ENCODE data around the gene ALDH16A1.
A peak's percentile ranks its signal among the peaks of the same experiment; 100 is the strongest.

The ALDH16A1 gene

GRCh38 chr19:49435670-49436069 is 17.4 kb upstream of the ALDH16A1 start:
- Histone ChIP-seq H3K9me2 (replicated peaks; ENCODE audit: control insufficient read depth, low read length) (no peaks in the 10 kb centered on the region), H3F3A (ENCODE audit: control insufficient read depth, insufficient read depth) (no peaks in the 10 kb centered on the region), H3K27ac (ENCODE audit: low read depth, low read length) (no peak overlapping the region), H3K9me3 (ENCODE audit: control insufficient read depth, insufficient read depth, low read length) (no peaks in the 10 kb centered on the region), H3K27me3 (ENCODE audit: control insufficient read depth, low read length) (peaks cover 42% of the 10 kb centered on the region), H3K36me3 (ENCODE audit: control insufficient read depth, low read length) (no peaks in the 10 kb centered on the region), H3K4me1 (ENCODE audit: control insufficient read depth, low read length) (peaks cover 12% of the 10 kb centered on the region), H3K4me3 (ENCODE audit: low read length) (no peak overlapping the region), H4K20me1 (ENCODE audit: control insufficient read depth, insufficient read depth, low read depth, low read length) (no peaks in the 10 kb centered on the region), H3K79me2 (ENCODE audit: control insufficient read depth, low read length) (no peaks in the 10 kb centered on the region), H3K4me2 (ENCODE audit: low read length) (no peak overlapping the region)
- TF ChIP-seq CTCF (IDR thresholded peaks at IDR 0.05; ENCODE audit: low read depth, low read length, poor library complexity, severe bottlenecking) (no peak), EZH2phosphoT487 (IDR thresholded peaks at IDR 0.05; ENCODE audit: borderline replicate concordance, low read length) (no peak)

- H3F3A ChIP-seq (ENCODE audit: control insufficient read depth, insufficient read depth), result no peaks in the 10 kb centered on the region
- H4K20me1 ChIP-seq (ENCODE audit: control insufficient read depth, insufficient read depth, low read depth, low read length), result no peaks in the 10 kb centered on the region
- no peaks in the 10 kb centered on the region for H3K9me2 ChIP-seq (replicated peaks; ENCODE audit: control insufficient read depth, low read length)
- peaks cover 8% of the 10 kb centered on the region for H3K4me1 ChIP-seq (ENCODE audit: control insufficient read depth, low read length)
- H3K9me3 ChIP-seq (ENCODE audit: control insufficient read depth, insufficient read depth, low read length), result no peaks in the 10 kb centered on the region
- H3K36me3 ChIP-seq (ENCODE audit: control insufficient read depth, low read length), result no peaks in the 10 kb centered on the region
- H3K27me3 ChIP-seq (ENCODE audit: control insufficient read depth, low read length), result peaks cover 46% of the 10 kb centered on the region
- H3K27ac ChIP-seq (ENCODE audit: low read depth, low read length), result no peak overlapping the region
- H3K4me2 ChIP-seq (ENCODE audit: low read length), result peak overlapping the region; percentile 11; the same call in 1 of the 2 replicates
- TF ChIP-seq EZH2phosphoT487 (IDR thresholded peaks at IDR 0.05; ENCODE audit: borderline replicate concordance, low read length) (no peak), CTCF (IDR thresholded peaks at IDR 0.05; ENCODE audit: low read depth, low read length, poor library complexity, severe bottlenecking) (no peak)
- no peak overlapping the region for H3K4me3 ChIP-seq (ENCODE audit: low read length)
- no peaks in the 10 kb centered on the region for H3K79me2 ChIP-seq (ENCODE audit: control insufficient read depth, low read length)
Measured at GRCh38 chr19:49436381-49437017, 16.5 kb upstream of the ALDH16A1 start.

GRCh38 chr19:49437231-49437630 is 15.8 kb upstream of the ALDH16A1 start:
- H3K4me3 ChIP-seq (ENCODE audit: low read length), result no peak overlapping the region

More at GRCh38 chr19:49437231-49437630, 15.8 kb upstream of the ALDH16A1 start:
- H3K4me1 ChIP-seq (ENCODE audit: control insufficient read depth, low read length), result peaks cover 13% of the 10 kb centered on the region
- H3K36me3 ChIP-seq (ENCODE audit: control insufficient read depth, low read length), result no peaks in the 10 kb centered on the region
- no peak overlapping the region for H3K27ac ChIP-seq (ENCODE audit: low read depth, low read length)
- no peaks in the 10 kb centered on the region for H3K79me2 ChIP-seq (ENCODE audit: control insufficient read depth, low read length)
- H3K9me2 ChIP-seq (replicated peaks; ENCODE audit: control insufficient read depth, low read length), result no peaks in the 10 kb centered on the region
- H3K27me3 ChIP-seq (ENCODE audit: control insufficient read depth, low read length), result peaks cover 52% of the 10 kb centered on the region
- H3K4me2 ChIP-seq (ENCODE audit: low read length), result no peak overlapping the region
- no peak for TF ChIP-seq EZH2phosphoT487 (IDR thresholded peaks at IDR 0.05; ENCODE audit: borderline replicate concordance, low read length)
- no peak for TF ChIP-seq CTCF (IDR thresholded peaks at IDR 0.05; ENCODE audit: low read depth, low read length, poor library complexity, severe bottlenecking)
- no peaks in the 10 kb centered on the region for H3K9me3 ChIP-seq (ENCODE audit: control insufficient read depth, insufficient read depth, low read length)
- no peaks in the 10 kb centered on the region for H3F3A ChIP-seq (ENCODE audit: control insufficient read depth, insufficient read depth)
- no peaks in the 10 kb centered on the region for H4K20me1 ChIP-seq (ENCODE audit: control insufficient read depth, insufficient read depth, low read depth, low read length)

Data from DOHH2 (cell line).